Heart left ventricle (tissue), 13 donors: ENCODE data around the gene ATAD1.

Source experiments
- POLR2A ChIP-seq, 2 donors: fragments of 450-650 bp; IDR thresholded peaks; one replicate each; pipeline ENCODE4 v1.6.1; 2017; ENCODE audit warnings: antibody characterized with exemption in 2 of 2, mild to moderate bottlenecking in 2 of 2, moderate library complexity in 2 of 2
- TF ChIP-seq, protein P1 (sequence below), 12 donors: fragments of 200-600 bp; sonication (generic) in 4 of 12; IDR thresholded peaks; one replicate each; pipeline versions ENCODE4 v1.5.0 to v1.8.0; 2018 to 2022; ENCODE audit warnings: antibody characterized with exemption in 12 of 12, mild to moderate bottlenecking in 5 of 12
- donor health status: ischemic (EF 13 %, LVEDD 7.1; RV severe dilation, severe dysfunction).
- donor health status: DM: no; HTN: yes; CAD: no.
- donor health status: DM: no; HTN: no; CAD: no.
- donor health status: ischemic (EF 25% LVEDD 6.9; RV normal size, moderate dysfunction).
- donor health status: ischemic (EF 25% LVEDD 5.7; RV mildly dilated, moderate dysfunction).
- donor health status: ischemic (EF 35%, LVEDD 5.7; RV mildly dilated, moderate dysfunction).
- donor health status: nonischemic (EF 11% LVEDD 7.7; RV severe dilation, severe dysfunction).
- donor health status: DM: yes; HTN: yes; CAD: no.
- donor health status: PGD.
- donor health status: ischemic (EF 29% LVEDD 5.4; RV normal size, mild dysfunction).
- donor health status: nonischemic (EF 23%, LVEDD 6.1; RV moderate dilation, normal function).

- TF ChIP-seq, protein P1, sequence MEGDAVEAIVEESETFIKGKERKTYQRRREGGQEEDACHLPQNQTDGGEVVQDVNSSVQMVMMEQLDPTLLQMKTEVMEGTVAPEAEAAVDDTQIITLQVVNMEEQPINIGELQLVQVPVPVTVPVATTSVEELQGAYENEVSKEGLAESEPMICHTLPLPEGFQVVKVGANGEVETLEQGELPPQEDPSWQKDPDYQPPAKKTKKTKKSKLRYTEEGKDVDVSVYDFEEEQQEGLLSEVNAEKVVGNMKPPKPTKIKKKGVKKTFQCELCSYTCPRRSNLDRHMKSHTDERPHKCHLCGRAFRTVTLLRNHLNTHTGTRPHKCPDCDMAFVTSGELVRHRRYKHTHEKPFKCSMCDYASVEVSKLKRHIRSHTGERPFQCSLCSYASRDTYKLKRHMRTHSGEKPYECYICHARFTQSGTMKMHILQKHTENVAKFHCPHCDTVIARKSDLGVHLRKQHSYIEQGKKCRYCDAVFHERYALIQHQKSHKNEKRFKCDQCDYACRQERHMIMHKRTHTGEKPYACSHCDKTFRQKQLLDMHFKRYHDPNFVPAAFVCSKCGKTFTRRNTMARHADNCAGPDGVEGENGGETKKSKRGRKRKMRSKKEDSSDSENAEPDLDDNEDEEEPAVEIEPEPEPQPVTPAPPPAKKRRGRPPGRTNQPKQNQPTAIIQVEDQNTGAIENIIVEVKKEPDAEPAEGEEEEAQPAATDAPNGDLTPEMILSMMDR (IDR thresholded peaks at IDR 0.05): no peak
- no peak for TF ChIP-seq POLR2A (IDR thresholded peaks at IDR 0.05)
Observed at GRCh38 chr10:87786421-87786820, 31.6 kb downstream of the ATAD1 start.
